Measurements from ENCODE around the gene NECAB2.

The NECAB2 gene

GRCh38 chr16:83930730-83931500, 37.1 kb upstream of the NECAB2 start:
- Histone ChIP-seq H3K36me3 (ENCODE audit: control insufficient read depth, insufficient read depth, low read length) (no peaks in the 10 kb centered on the region), H3K27me3 (ENCODE audit: control insufficient read depth, insufficient read depth, low read length) (no peaks in the 10 kb centered on the region), H3K9me3 (ENCODE audit: control insufficient read depth, insufficient read depth, low read length) (no peaks in the 10 kb centered on the region), H3K9ac (ENCODE audit: low read depth, low read length) (no peak overlapping the region), H3K4me3 (ENCODE audit: low read depth, low read length) (no peak overlapping the region), H3K27ac (ENCODE audit: low read depth, low read length) (no peak overlapping the region), H3K4me1 (ENCODE audit: control insufficient read depth, insufficient read depth, low read length) (0 out of 2 replicates have a peak, but pooled peaks cover 4% of the 10 kb centered on the region)

DNA sequence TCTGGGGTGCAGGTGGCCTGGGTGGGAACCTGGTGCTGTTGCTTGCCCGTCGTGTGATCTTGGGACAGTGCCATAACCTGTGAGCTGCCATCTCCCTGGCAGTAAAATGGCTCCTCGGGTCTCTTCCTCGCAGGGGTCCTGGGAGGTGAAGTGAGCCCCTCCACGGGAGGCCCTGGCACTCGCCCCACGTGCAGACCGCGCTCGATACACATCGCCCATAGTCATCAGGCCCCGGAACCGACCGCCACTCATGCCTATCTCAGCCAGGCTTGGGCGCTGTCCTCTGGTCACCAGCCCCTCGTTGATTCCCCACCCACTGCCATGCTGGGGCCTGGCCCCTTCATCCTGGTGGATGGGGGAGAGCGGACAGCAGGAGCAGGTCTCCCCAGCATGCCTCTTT, 36.5 kb upstream of the NECAB2 start:
- Histone ChIP-seq H3K9me3 (ENCODE audit: control insufficient read depth, insufficient read depth, low read length) (no peaks in the 10 kb centered on the region), H3K36me3 (ENCODE audit: control insufficient read depth, insufficient read depth, low read length) (no peaks in the 10 kb centered on the region), H3K27me3 (ENCODE audit: control insufficient read depth, insufficient read depth, low read length) (no peaks in the 10 kb centered on the region), H3K9ac (ENCODE audit: low read depth, low read length) (no peak overlapping the region), H3K27ac (ENCODE audit: low read depth, low read length) (no peak overlapping the region), H3K4me1 (ENCODE audit: control insufficient read depth, insufficient read depth, low read length) (0 out of 2 replicates have a peak, but pooled peaks cover 4% of the 10 kb centered on the region), H3K4me3 (ENCODE audit: low read depth, low read length) (no peak overlapping the region)

DNA sequence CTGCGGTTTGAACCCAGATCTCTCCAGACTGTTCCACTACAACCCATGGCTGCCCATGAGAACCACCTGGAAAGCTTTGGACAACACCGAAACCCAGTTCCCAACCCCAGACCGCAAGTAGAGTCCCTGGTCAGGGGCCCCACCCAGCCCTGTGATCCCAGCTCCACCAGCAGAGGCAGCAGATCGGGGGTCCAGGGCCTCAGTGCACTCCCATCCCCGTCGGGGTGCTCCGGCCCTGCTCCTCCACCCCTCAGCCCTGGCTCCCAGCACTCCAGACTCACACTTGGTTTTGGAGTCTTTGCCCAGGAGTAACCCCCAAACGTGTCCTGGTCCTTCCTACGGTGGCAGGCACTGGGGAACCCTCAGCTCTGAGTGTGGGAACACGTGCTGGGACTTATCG, 35.7 kb upstream of the NECAB2 start:
- H3K4me3 ChIP-seq (ENCODE audit: low read depth, low read length): no peak overlapping the region
- no peaks in the 10 kb centered on the region for H3K36me3 ChIP-seq (ENCODE audit: control insufficient read depth, insufficient read depth, low read length)
- H3K9me3 ChIP-seq (ENCODE audit: control insufficient read depth, insufficient read depth, low read length): no peaks in the 10 kb centered on the region
- H3K27ac ChIP-seq (ENCODE audit: low read depth, low read length): no peak overlapping the region
- H3K4me1 ChIP-seq (ENCODE audit: control insufficient read depth, insufficient read depth, low read length): 0 out of 2 replicates have a peak, but pooled peaks cover 2% of the 10 kb centered on the region
- H3K9ac ChIP-seq (ENCODE audit: low read depth, low read length): no peak overlapping the region
- H3K27me3 ChIP-seq (ENCODE audit: control insufficient read depth, insufficient read depth, low read length): no peaks in the 10 kb centered on the region

DNA sequence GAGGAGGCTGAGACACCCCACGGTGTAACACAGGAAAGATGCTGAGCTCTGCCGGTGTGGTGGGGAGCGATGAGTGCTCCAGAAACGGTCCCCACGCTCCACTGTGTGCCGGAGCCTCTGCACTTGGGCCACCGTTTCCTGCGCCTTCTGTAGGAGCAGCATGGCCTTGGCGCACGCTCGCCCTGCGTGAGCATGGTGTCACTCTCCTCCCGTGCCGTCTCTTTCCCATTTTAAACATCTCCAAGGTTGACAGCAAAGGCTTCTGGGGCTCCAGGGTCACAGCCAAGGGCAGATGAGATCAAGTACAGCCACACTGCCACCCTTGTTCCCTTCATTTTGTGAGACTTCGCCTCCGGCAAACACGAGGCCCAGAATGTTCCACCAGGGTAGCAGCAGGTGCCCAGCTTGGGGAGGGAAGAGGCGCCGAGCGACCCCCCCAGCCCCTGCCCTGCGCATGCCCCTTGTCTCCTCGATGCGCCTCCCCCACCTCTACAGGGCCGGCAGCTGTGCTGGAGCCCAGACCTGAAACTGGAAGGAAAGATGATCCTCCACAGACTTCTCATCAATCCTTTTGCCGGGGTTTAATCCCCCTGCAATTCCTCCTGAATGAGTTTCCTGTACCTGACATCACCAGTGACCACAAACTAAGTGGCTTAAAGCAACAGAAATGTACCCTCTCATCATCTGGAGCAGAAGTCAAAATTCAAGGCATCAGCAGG, 34.9 kb upstream of the NECAB2 start:
- Histone ChIP-seq H3K27me3 (ENCODE audit: control insufficient read depth, insufficient read depth, low read length) (no peaks in the 10 kb centered on the region), H3K27ac (ENCODE audit: low read depth, low read length) (no peak overlapping the region), H3K9ac (ENCODE audit: low read depth, low read length) (no peak overlapping the region), H3K4me1 (ENCODE audit: control insufficient read depth, insufficient read depth, low read length) (no peaks in the 10 kb centered on the region), H3K4me3 (ENCODE audit: low read depth, low read length) (no peak overlapping the region), H3K9me3 (ENCODE audit: control insufficient read depth, insufficient read depth, low read length) (no peaks in the 10 kb centered on the region), H3K36me3 (ENCODE audit: control insufficient read depth, insufficient read depth, low read length) (no peaks in the 10 kb centered on the region)

GRCh38 chr16:83933885-83934683, 34.0 kb upstream of the NECAB2 start:
- no peaks in the 10 kb centered on the region for H3K4me1 ChIP-seq (ENCODE audit: control insufficient read depth, insufficient read depth, low read length)
- no peaks in the 10 kb centered on the region for H3K9me3 ChIP-seq (ENCODE audit: control insufficient read depth, insufficient read depth, low read length)
- H3K4me3 ChIP-seq (ENCODE audit: low read depth, low read length): no peak overlapping the region
- no peaks in the 10 kb centered on the region for H3K27me3 ChIP-seq (ENCODE audit: control insufficient read depth, insufficient read depth, low read length)
- no peak overlapping the region for H3K27ac ChIP-seq (ENCODE audit: low read depth, low read length)
- no peaks in the 10 kb centered on the region for H3K36me3 ChIP-seq (ENCODE audit: control insufficient read depth, insufficient read depth, low read length)
- no peak overlapping the region for H3K9ac ChIP-seq (ENCODE audit: low read depth, low read length)

- H3K9ac ChIP-seq (ENCODE audit: low read depth, low read length): no peak overlapping the region
- H3K27ac ChIP-seq (ENCODE audit: low read depth, low read length): no peak overlapping the region
- H3K4me1 ChIP-seq (ENCODE audit: control insufficient read depth, insufficient read depth, low read length): no peaks in the 10 kb centered on the region
- no peaks in the 10 kb centered on the region for H3K27me3 ChIP-seq (ENCODE audit: control insufficient read depth, insufficient read depth, low read length)
- no peaks in the 10 kb centered on the region for H3K36me3 ChIP-seq (ENCODE audit: control insufficient read depth, insufficient read depth, low read length)
- no peak overlapping the region for H3K4me3 ChIP-seq (ENCODE audit: low read depth, low read length)
- H3K9me3 ChIP-seq (ENCODE audit: control insufficient read depth, insufficient read depth, low read length): no peaks in the 10 kb centered on the region
These were observed 33.4 kb upstream of the NECAB2 start for GRCh38 chr16:83934684-83934977.

DNA sequence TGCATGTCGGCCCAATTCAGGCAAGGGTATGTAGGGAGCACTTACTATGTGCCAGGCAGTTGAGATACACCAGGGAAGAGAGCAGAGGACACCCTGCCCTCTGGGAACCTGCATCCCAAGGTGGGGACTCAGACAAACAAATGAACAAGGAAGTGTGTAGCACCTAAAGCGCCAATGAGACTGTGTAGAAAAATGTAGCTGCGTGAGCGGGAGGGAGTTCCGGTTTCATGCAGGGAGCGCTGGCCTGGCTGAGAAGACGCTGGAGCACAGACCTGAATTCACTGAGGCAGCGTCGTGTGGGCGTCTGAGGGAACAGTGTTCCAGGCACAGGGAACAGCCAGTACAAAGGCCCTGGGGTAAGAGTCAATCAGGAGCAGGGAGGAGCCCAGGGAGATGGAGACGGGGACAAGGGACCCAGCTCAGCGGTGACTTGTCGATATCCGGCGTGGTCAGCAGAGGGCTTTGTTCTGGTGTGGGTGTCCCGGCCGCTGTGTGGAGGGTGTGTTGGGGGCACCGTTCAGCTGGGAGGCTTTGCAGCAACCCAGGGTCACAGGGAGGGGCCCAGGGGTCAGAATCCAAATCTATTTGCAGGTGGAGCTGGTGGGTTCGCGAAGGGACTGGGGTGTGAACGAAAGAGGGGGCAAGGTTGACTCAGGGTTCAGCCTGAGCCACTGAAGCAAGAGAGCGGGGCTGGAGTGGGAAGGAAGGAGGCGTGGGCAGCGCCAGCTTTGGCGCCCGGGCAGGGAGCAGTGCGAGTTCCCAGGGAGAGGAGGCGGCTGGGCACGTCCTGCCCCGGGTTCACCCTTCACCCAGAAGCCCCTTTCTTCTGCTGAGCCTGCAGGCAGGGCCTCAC, 32.8 kb upstream of the NECAB2 start:
- H3K27me3 ChIP-seq (ENCODE audit: control insufficient read depth, insufficient read depth, low read length): no peaks in the 10 kb centered on the region
- H3K9me3 ChIP-seq (ENCODE audit: control insufficient read depth, insufficient read depth, low read length): no peaks in the 10 kb centered on the region
- H3K27ac ChIP-seq (ENCODE audit: low read depth, low read length): no peak overlapping the region
- H3K4me3 ChIP-seq (ENCODE audit: low read depth, low read length): no peak overlapping the region
- no peaks in the 10 kb centered on the region for H3K36me3 ChIP-seq (ENCODE audit: control insufficient read depth, insufficient read depth, low read length)
- H3K9ac ChIP-seq (ENCODE audit: low read depth, low read length): no peak overlapping the region
- H3K4me1 ChIP-seq (ENCODE audit: control insufficient read depth, insufficient read depth, low read length): no peaks in the 10 kb centered on the region

DNA sequence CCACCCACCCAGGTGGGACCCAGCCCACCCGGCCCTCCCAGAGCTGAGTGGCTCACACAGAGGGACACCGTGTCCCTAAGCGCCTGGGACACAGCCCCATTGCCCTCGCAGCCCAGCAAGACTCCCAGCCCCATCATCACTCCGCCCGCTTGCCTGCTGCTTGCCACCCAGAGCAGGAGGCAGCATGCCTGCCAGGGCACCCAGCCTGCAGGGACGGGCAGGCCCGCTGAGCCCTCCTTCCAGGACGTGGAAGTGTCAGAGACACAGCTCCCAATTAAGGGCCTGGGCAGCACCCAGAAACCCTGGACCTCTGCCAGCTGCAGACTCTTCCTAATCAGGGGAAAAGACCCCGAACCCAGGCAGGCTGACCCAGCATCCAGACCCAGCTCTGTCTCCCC, 32.2 kb upstream of the NECAB2 start:
- no peaks in the 10 kb centered on the region for H3K9me3 ChIP-seq (ENCODE audit: control insufficient read depth, insufficient read depth, low read length)
- no peak overlapping the region for H3K27ac ChIP-seq (ENCODE audit: low read depth, low read length)
- H3K36me3 ChIP-seq (ENCODE audit: control insufficient read depth, insufficient read depth, low read length): no peaks in the 10 kb centered on the region
- no peak overlapping the region for H3K9ac ChIP-seq (ENCODE audit: low read depth, low read length)
- H3K4me1 ChIP-seq (ENCODE audit: control insufficient read depth, insufficient read depth, low read length): peaks cover 2% of the 10 kb centered on the region; the same call in 1 of the 2 replicates
- H3K4me3 ChIP-seq (ENCODE audit: low read depth, low read length): no peak overlapping the region
- H3K27me3 ChIP-seq (ENCODE audit: control insufficient read depth, insufficient read depth, low read length): no peaks in the 10 kb centered on the region

GRCh38 chr16:83936581-83937165, 31.4 kb upstream of the NECAB2 start:
- no peaks in the 10 kb centered on the region for H3K36me3 ChIP-seq (ENCODE audit: control insufficient read depth, insufficient read depth, low read length)
- H3K27me3 ChIP-seq (ENCODE audit: control insufficient read depth, insufficient read depth, low read length): no peaks in the 10 kb centered on the region
- no peak overlapping the region for H3K4me3 ChIP-seq (ENCODE audit: low read depth, low read length)
- H3K27ac ChIP-seq (ENCODE audit: low read depth, low read length): no peak overlapping the region
- no peaks in the 10 kb centered on the region for H3K9me3 ChIP-seq (ENCODE audit: control insufficient read depth, insufficient read depth, low read length)
- H3K9ac ChIP-seq (ENCODE audit: low read depth, low read length): no peak overlapping the region
- peaks cover 2% of the 10 kb centered on the region; the same call in 1 of the 2 replicates for H3K4me1 ChIP-seq (ENCODE audit: control insufficient read depth, insufficient read depth, low read length)

DNA sequence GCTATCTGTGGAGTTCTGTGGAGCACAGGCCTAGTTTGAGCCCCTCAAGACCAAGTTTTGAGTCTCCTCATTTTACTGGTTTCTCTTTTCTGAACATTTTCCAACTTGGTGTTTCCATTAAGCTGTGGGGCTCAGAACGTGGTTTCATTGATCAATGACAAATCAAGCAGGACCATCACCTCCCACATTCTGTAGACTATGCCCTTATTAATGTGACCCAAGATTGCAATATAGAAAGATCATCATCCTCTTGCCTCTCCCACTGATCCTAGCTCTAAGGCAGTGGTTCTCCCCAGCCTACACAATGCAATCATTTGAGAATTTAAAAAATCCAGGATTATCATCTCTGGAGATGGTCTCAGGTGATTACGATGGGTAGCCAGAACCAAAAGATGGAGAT, 30.8 kb upstream of the NECAB2 start:
- H3K9ac ChIP-seq (ENCODE audit: low read depth, low read length): no peak overlapping the region
- H3K9me3 ChIP-seq (ENCODE audit: control insufficient read depth, insufficient read depth, low read length): no peaks in the 10 kb centered on the region
- H3K4me3 ChIP-seq (ENCODE audit: low read depth, low read length): no peak overlapping the region
- no peak overlapping the region for H3K27ac ChIP-seq (ENCODE audit: low read depth, low read length)
- no peaks in the 10 kb centered on the region for H3K36me3 ChIP-seq (ENCODE audit: control insufficient read depth, insufficient read depth, low read length)
- peaks cover 2% of the 10 kb centered on the region; the same call in 1 of the 2 replicates for H3K4me1 ChIP-seq (ENCODE audit: control insufficient read depth, insufficient read depth, low read length)
- H3K27me3 ChIP-seq (ENCODE audit: control insufficient read depth, insufficient read depth, low read length): no peaks in the 10 kb centered on the region
